Gastrocnemius medialis (tissue), 4 donors: ENCODE results near the gene ALOX12B. TPM values are rescaled to one million over a fixed set of nuclear protein-coding genes. Genes with fewer than 3 reads are reported as not detected.

Experiments used
- ATAC-seq, 2 donors: fragments of 150-250 bp; one replicate each; pipeline ENCODE4 v1.9.1; 2016
- DNase-seq, 2 donors: peaks; one replicate each; pipeline ENCODE4 v3.0.0-alpha.2; 2019
- H3K27ac ChIP-seq, 4 donors: fragments of 200-600 bp; sonication (generic); 1 replicate in 1 of 4; 2 replicates in 3 of 4; pipeline ENCODE4 v1.5.1; 2016 to 2018; ENCODE audit warnings: mild to moderate bottlenecking in 2 of 4, moderate library complexity in 1 of 4
- H3K27me3 ChIP-seq, 3 donors: fragments of 200-600 bp; sonication (generic) in 2 of 3; 1 replicate in 1 of 3; 2 replicates in 2 of 3; pipeline versions ENCODE4 v1.5.1 to v1.6.0; 2016 to 2019; ENCODE audit warnings: mild to moderate bottlenecking in 1 of 3, moderate library complexity in 1 of 3
- H3K36me3 ChIP-seq, 2 donors: fragments of 200-600 bp; sonication (generic) in 1 of 2; one replicate each; pipeline ENCODE4 v1.5.1; 2017 to 2018
- H3K4me1 ChIP-seq, 2 donors: fragments of 200-600 bp; sonication (generic) in 1 of 2; one replicate each; pipeline ENCODE4 v1.5.1; 2016 to 2017; ENCODE audit warnings: mild to moderate bottlenecking in 2 of 2
- H3K4me3 ChIP-seq, 4 donors: fragments of 200-600 bp; sonication (generic) in 3 of 4; 1 replicate in 1 of 4; 2 replicates in 3 of 4; pipeline ENCODE4 v1.5.1; 2016 to 2019; ENCODE audit warnings: mild to moderate bottlenecking in 2 of 4
- H3K9me3 ChIP-seq, 3 donors: fragments of 200-600 bp; sonication (generic) in 2 of 3; 1 replicate in 1 of 3; 2 replicates in 2 of 3; pipeline ENCODE4 v1.5.1; 2016 to 2019
- POLR2A ChIP-seq, 2 donors: fragments of 450-650 bp; IDR thresholded peaks; one replicate each; pipeline ENCODE4 v1.6.1; 2017; ENCODE audit warnings: antibody characterized with exemption in 2 of 2, mild to moderate bottlenecking in 2 of 2, moderate library complexity in 2 of 2
- in situ Hi-C, 4 donors: fragments of 200-750 bp; cut with MboI; loops; one replicate each; pipeline versions ENCODE4 v1.15.0 to v1.8.0; 2017; ENCODE audit warnings: low sequenced_read_pairs in 4 of 4
- intact Hi-C: fragments of 100-400 bp; cut with DNase I; formaldehyde crosslinking; loops from one replicate; pipeline ENCODE4 v1.15.1; 2023; ENCODE audit warnings: low total_unique reads
- total RNA-seq, 4 donors: library from RNA; depleted of rRNA; stranded (reverse); fragments of >200 nt; gene quantifications; one replicate each; pipeline versions ENCODE4 v1.1.0 to v1.2.3, GENCODE V29; 2016
- TF ChIP-seq, protein P1 (sequence below), 5 experiments: fragments of 450-650 bp in 3 of 5; fragments of 200-600 bp in 2 of 5; sonication (generic) in 2 of 5; IDR thresholded peaks in 4 of 5; conservative IDR thresholded peaks in 1 of 5; 1 replicate in 4 of 5; 2 replicates in 1 of 5; pipeline ENCODE4 v1.5.1; 2016 to 2019; ENCODE audit warnings: antibody characterized with exemption in 5 of 5, mild to moderate bottlenecking in 3 of 5, moderate library complexity in 3 of 5

The ALOX12B gene
- total RNA-seq, 4 donors from 2014 or later, result not detected

DNA sequence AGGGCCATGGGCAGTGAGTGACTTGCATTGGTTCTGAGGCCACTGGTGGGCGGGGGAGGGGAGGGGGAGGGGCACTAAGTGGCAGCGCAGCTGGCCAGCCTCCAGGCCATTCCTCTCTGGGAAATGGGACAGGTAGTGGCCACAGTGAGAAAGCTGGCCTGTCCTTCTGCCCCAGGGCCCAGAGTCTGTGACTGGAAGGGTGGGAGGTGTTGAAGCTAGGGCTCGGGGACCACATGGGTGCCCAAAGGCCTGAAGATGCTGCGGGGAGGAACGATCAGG lies 375 bp upstream of the ALOX12B start:
- intact Hi-C loops, result loop anchor here (10.0 kb wide), 1 partner anchor 207 kb away; the partner anchor contains the start of gene SLC25A35
- Histone ChIP-seq H3K4me3 (no peak overlapping the region), H3K9me3 (no peaks in the 10 kb centered on the region), H3K36me3 (no peaks in the 10 kb centered on the region), H3K27ac (no peak overlapping the region), H3K4me1 (no peaks in the 10 kb centered on the region), H3K27me3 (peaks cover 6 to 24% (median 15%) of the 10 kb centered on the region in 3 donors)
- in situ Hi-C loops, result loop anchor here in 3 of 4 donors (25.0 kb wide), 2 partner anchors 199 to 224 kb away; partner anchors contain the start of genes ARHGEF15 (in 2 of the 3), RANGRF (in 1 of the 3) and SLC25A35 (in 1 of the 3)
- TF ChIP-seq, protein P1, sequence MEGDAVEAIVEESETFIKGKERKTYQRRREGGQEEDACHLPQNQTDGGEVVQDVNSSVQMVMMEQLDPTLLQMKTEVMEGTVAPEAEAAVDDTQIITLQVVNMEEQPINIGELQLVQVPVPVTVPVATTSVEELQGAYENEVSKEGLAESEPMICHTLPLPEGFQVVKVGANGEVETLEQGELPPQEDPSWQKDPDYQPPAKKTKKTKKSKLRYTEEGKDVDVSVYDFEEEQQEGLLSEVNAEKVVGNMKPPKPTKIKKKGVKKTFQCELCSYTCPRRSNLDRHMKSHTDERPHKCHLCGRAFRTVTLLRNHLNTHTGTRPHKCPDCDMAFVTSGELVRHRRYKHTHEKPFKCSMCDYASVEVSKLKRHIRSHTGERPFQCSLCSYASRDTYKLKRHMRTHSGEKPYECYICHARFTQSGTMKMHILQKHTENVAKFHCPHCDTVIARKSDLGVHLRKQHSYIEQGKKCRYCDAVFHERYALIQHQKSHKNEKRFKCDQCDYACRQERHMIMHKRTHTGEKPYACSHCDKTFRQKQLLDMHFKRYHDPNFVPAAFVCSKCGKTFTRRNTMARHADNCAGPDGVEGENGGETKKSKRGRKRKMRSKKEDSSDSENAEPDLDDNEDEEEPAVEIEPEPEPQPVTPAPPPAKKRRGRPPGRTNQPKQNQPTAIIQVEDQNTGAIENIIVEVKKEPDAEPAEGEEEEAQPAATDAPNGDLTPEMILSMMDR (IDR thresholded peaks at IDR 0.05 in 4 of 5, conservative IDR thresholded peaks at IDR 0.05 in 1 of 5), result no peak
- TF ChIP-seq POLR2A (IDR thresholded peaks at IDR 0.05), result no peak
- no peak for DNase-seq
- no peak for ATAC-seq

DNA sequence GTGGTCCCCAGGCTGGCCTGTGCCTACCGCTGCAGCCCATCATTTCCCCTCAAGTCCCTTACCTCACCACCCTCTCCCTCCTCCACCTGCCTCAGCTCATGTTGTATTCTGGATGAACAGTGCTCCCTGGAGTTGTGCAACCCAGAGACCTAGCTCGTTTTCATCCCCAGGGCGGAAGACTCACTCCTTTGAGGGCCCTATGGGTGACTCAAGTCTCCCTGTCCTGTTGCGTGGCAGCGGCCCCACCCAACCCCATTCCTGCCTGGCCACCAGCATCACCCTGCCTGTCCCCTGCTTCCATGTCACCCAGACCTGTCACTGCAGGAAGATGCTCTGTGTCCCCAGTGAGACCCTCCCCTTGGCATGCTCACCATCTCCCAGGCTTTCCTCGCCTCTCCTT lies 3.3 kb downstream of the ALOX12B start:
- H3K9me3 ChIP-seq, result no peaks in the 10 kb centered on the region
- ATAC-seq, result no peak
- peaks cover 6 to 23% (median 16%) of the 10 kb centered on the region in 3 donors for H3K27me3 ChIP-seq
- TF ChIP-seq POLR2A (IDR thresholded peaks at IDR 0.05), result no peak
- TF ChIP-seq, protein P1 (IDR thresholded peaks at IDR 0.05 in 4 of 5, conservative IDR thresholded peaks at IDR 0.05 in 1 of 5), result no peak
- H3K4me3 ChIP-seq, result no peak overlapping the region
- in situ Hi-C loops, result loop anchor here in 3 of 4 donors (25.0 kb wide), 2 partner anchors 203 to 228 kb away; partner anchors contain the start of genes ARHGEF15 (in 2 of the 3), RANGRF (in 1 of the 3) and SLC25A35 (in 1 of the 3)
- no peak for DNase-seq
- no peak overlapping the region for H3K27ac ChIP-seq
- intact Hi-C loops, result loop anchor here (10.0 kb wide), 1 partner anchor 211 kb away; the partner anchor contains the start of gene SLC25A35
- H3K4me1 ChIP-seq, result peaks cover 4 to 11% of the 10 kb centered on the region in 2 donors
- H3K36me3 ChIP-seq, result no peaks in the 10 kb centered on the region

DNA sequence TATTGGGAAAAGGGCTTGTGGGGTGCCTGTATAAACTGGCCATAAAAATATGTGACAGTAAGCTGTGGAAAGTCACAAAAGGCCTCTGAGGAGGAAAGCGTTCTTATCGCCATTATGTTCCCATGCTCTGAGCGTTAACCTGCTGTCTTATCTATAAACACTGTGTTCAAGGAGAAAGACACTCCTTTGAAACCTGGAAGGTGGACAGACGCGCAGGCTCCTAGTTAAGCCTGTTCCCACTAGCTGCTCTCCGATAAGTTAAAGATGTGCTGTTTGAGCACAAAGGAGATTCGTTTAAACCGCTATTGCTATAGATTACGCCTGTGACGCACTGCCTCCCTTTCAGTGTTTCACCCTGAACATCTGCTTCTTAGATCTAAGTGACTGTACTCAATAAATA lies 5.2 kb downstream of the ALOX12B start:
- TF ChIP-seq, protein P1 (IDR thresholded peaks at IDR 0.05 in 4 of 5, conservative IDR thresholded peaks at IDR 0.05 in 1 of 5), result no peak
- no peak for TF ChIP-seq POLR2A (IDR thresholded peaks at IDR 0.05)
- ATAC-seq (no peak), DNase-seq (no peak)
- H3K27me3 ChIP-seq, result peaks cover 19 to 38% (median 32%) of the 10 kb centered on the region in 3 donors
- H3K27ac ChIP-seq, result no peak overlapping the region
- intact Hi-C loops, result loop anchor here (10.0 kb wide), 1 partner anchor 213 kb away; the partner anchor contains the start of gene SLC25A35
- peaks cover 4 to 13% of the 10 kb centered on the region in 2 donors for H3K4me1 ChIP-seq
- H3K9me3 ChIP-seq, result no peaks in the 10 kb centered on the region
- no peak overlapping the region for H3K4me3 ChIP-seq
- no peaks in the 10 kb centered on the region for H3K36me3 ChIP-seq
- in situ Hi-C loops, result loop anchor here in 3 of 4 donors (25.0 kb wide), 2 partner anchors 205 to 230 kb away; partner anchors contain the start of genes ARHGEF15 (in 2 of the 3), RANGRF (in 1 of the 3) and SLC25A35 (in 1 of the 3)

DNA sequence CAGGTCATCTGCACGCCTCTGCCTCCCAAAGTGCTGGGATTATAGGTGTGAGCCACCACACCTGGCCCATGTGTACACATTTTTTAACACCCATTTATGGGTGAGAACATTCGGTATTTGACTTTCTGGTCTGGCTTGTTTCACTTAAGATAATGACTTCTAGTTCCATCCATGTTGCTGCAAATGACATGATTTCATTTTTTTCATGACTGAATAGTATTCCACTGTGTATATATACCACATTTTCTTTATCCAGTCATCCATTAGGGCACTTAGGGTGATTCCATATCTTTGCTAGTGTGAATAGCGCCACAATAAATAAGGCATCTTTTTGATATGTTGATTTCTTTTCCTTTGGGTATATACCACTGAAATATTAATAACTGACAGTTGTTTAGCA lies 5.6 kb downstream of the ALOX12B start:
- no peak overlapping the region for H3K4me3 ChIP-seq
- no peak overlapping the region for H3K27ac ChIP-seq
- TF ChIP-seq, protein P1 (IDR thresholded peaks at IDR 0.05 in 4 of 5, conservative IDR thresholded peaks at IDR 0.05 in 1 of 5), result no peak
- TF ChIP-seq POLR2A (IDR thresholded peaks at IDR 0.05), result no peak
- ATAC-seq, result no peak
- H3K9me3 ChIP-seq, result no peaks in the 10 kb centered on the region
- H3K36me3 ChIP-seq, result no peaks in the 10 kb centered on the region
- intact Hi-C loops, result loop anchor here (10.0 kb wide), 1 partner anchor 213 kb away; the partner anchor contains the start of gene SLC25A35
- peaks cover 4 to 13% of the 10 kb centered on the region in 2 donors for H3K4me1 ChIP-seq
- peaks cover 22 to 40% (median 34%) of the 10 kb centered on the region in 3 donors for H3K27me3 ChIP-seq
- DNase-seq, result no peak
- in situ Hi-C loops, result loop anchor here in 3 of 4 donors (25.0 kb wide), 2 partner anchors 205 to 230 kb away; partner anchors contain the start of genes ARHGEF15 (in 2 of the 3), RANGRF (in 1 of the 3) and SLC25A35 (in 1 of the 3)
